NB4 (cell line): ENCODE results near the gene ELK4.

Source experiments
- CTCF ChIP-seq: IDR thresholded peaks from one replicate; pipeline ENCODE4 v1.5.1; 2012; ENCODE audit warnings: low read depth, low read length
- POLR2A ChIP-seq: IDR thresholded peaks from 2 replicates; pipeline ENCODE4 v1.6.1; 2011; ENCODE audit warnings: mild to moderate bottlenecking; ENCODE audit not compliant: insufficient read length; ENCODE audit errors: extremely low read depth

DNA sequence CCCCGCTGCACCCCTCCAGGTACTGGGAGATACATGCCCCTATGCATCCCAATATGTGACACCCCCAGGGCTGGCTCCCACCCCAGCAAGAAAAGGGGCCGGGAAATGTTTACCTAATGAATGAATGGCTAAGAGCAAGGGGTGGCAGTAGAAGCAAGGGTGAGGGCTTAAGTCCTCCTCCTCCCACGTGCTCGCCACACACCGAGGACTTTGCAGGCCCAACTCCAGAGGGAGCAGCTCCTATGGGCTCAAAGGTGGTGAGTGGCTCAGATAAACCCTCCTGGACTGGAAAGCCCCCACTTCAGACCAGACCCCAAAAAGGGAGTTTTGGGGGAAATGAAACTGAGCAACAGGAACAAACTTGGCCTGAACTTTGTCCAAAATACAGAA, 37.1 kb upstream of the ELK4 start:
- TF ChIP-seq CTCF (no peak), POLR2A (no peak)
